Peyer's patch (tissue), 4 donors: ENCODE measurements around the gene R3HDM4. TPM values are rescaled to one million over a fixed set of nuclear protein-coding genes. Genes with fewer than 3 reads are reported as not detected.

Experiments used
- DNase-seq, 3 donors: peaks; one replicate each; pipeline ENCODE4 v3.0.0-alpha.2; 2017 to 2019
- H3K27ac ChIP-seq, 4 donors: fragments of 200-600 bp; sonication (generic); one replicate each; pipeline ENCODE4 v1.5.1; 2016 to 2019
- H3K27me3 ChIP-seq, 2 donors: fragments of 200-600 bp; sonication (generic); one replicate each; pipeline ENCODE4 v1.5.1; 2019
- H3K36me3 ChIP-seq, 3 donors: fragments of 200-600 bp; sonication (generic); one replicate each; pipeline ENCODE4 v1.5.1; 2016 to 2019
- H3K4me1 ChIP-seq, 4 donors: fragments of 200-600 bp; sonication (generic); one replicate each; pipeline ENCODE4 v1.5.1; 2016 to 2019
- H3K4me3 ChIP-seq, 4 donors: fragments of 200-600 bp; sonication (generic); 1 replicate in 3 of 4; 2 replicates in 1 of 4; pipeline ENCODE4 v1.5.1; 2016 to 2019; ENCODE audit warnings: mild to moderate bottlenecking in 1 of 4
- H3K9me3 ChIP-seq, 4 donors: fragments of 200-600 bp; sonication (generic); one replicate each; pipeline ENCODE4 v1.5.1; 2016 to 2019; ENCODE audit warnings: mild to moderate bottlenecking in 1 of 4
- POLR2A ChIP-seq, 2 donors: fragments of 450-650 bp; IDR thresholded peaks; one replicate each; pipeline ENCODE4 v1.5.1; 2017; ENCODE audit warnings: antibody characterized with exemption in 2 of 2, mild to moderate bottlenecking in 2 of 2, moderate library complexity in 2 of 2
- total RNA-seq, 4 donors: library from RNA; depleted of rRNA; stranded (reverse); fragments of >200 nt; gene quantifications; one replicate each; pipeline ENCODE4 v1.1.0, GENCODE V29; 2016
- TF ChIP-seq, protein P1 (sequence below), 6 experiments: fragments of 450-650 bp in 4 of 6; fragments of 200-600 bp in 2 of 6; sonication (generic) in 1 of 6; IDR thresholded peaks; one replicate each; pipeline ENCODE4 v1.5.1; 2017 to 2019; ENCODE audit warnings: antibody characterized with exemption in 6 of 6, mild to moderate bottlenecking in 3 of 6, moderate library complexity in 1 of 6

R3HDM4 gene
- total RNA-seq, 4 donors from 2014 or later: 20.8 to 43.5 (median 34.8) TPM

DNA sequence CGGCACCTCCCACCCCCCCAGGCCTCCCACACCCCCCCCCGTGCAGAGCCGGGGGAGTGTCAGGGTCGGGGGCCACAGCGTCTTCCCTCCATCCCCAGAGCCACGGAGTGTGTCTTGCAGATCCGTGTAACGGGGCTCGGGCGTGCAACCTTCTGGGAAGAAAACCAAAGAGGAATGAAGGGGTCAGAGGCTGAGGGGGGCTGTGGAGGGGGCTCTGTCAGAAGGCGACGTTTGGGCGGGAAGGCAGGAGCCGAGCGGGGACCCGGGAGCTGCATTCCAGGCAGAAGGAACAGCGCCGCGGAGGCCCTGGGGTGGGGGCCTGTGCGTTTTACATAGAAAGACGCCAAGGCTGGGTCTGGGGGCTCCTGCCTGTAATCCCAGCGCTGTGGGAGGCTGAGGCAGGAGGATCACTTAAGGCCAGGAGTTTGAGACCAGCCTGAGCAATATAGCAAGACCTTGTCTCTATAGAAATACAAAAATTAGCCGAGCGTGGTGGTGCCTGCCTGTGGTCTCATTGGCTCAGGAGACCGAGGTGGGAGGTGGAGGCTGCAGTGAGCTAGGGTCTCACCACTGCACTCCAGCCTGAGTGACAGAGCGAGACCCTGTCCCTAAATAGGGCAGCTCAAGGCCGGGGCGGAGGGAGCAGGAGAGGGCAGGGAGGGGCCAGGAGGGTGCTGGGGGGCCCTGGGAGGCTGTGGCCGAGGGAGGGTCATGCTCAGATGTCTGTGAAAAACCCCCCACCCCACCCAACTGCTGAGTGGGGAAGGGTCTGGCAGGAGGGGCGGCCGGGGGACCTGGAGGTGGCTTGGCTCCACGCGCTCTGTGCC, 40.6 kb upstream of the R3HDM4 start:
- Histone ChIP-seq H3K27ac (peak overlapping the region in 3 of 4 donors; percentile 31 to 67 (median 62)), H3K4me3 (peak overlapping the region; percentile 28 to 38 (median 36)), H3K27me3 (no peaks in the 10 kb centered on the region), H3K4me1 (peaks cover 5 to 29% (median 14%) of the 10 kb centered on the region in 4 donors), H3K9me3 (no peaks in the 10 kb centered on the region), H3K36me3 (no peaks in the 10 kb centered on the region)
- TF ChIP-seq, protein P1, sequence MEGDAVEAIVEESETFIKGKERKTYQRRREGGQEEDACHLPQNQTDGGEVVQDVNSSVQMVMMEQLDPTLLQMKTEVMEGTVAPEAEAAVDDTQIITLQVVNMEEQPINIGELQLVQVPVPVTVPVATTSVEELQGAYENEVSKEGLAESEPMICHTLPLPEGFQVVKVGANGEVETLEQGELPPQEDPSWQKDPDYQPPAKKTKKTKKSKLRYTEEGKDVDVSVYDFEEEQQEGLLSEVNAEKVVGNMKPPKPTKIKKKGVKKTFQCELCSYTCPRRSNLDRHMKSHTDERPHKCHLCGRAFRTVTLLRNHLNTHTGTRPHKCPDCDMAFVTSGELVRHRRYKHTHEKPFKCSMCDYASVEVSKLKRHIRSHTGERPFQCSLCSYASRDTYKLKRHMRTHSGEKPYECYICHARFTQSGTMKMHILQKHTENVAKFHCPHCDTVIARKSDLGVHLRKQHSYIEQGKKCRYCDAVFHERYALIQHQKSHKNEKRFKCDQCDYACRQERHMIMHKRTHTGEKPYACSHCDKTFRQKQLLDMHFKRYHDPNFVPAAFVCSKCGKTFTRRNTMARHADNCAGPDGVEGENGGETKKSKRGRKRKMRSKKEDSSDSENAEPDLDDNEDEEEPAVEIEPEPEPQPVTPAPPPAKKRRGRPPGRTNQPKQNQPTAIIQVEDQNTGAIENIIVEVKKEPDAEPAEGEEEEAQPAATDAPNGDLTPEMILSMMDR (IDR thresholded peaks at IDR 0.05): no peak
- TF ChIP-seq POLR2A (IDR thresholded peaks at IDR 0.05): no peak
- DNase-seq: no peak

DNA sequence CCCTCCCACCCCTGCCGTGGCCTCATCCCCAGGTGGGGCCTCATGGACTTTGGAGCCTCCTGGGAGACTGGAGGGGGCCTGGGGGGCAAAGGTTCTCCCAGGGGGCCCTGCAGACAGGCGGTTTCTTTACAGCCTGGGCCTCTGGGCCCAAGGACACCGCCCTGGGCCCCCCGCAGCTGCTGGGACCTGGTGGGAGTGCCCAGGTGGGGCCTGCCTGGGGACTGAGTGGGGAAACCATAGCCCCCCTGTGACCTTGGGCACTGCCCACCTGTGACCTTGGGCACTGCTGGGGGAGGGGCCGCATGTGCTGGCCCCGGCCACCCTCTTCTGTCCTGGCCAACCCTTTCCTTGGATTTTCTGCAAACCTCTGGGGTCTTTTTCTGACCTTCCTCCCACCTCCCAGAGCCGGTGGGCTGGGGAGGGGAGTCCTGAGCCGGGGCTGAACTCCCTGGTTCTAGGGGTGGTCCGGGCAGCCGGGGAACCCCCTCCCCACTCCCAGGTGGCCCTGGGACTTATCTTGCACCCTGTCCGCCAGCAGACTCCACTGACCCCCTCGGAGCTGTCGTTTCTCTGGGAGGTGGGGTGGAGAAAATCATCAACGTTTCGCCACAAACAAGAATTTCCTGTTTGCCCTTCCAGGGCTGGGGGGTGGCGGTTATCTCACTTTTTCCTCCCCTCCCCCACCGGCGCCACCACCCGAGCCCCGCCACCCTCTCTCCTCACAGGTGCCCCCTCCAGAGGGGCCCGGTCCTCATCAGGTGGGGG, 39.8 kb upstream of the R3HDM4 start:
- Histone ChIP-seq H3K36me3 (no peaks in the 10 kb centered on the region), H3K4me3 (peak overlapping the region; percentile 28 to 38 (median 36)), H3K4me1 (peaks cover 5 to 35% (median 16%) of the 10 kb centered on the region in 4 donors), H3K27me3 (no peaks in the 10 kb centered on the region), H3K27ac (peak overlapping the region; percentile 6 to 67 (median 46)), H3K9me3 (no peaks in the 10 kb centered on the region)
- TF ChIP-seq POLR2A (IDR thresholded peaks at IDR 0.05): no peak
- TF ChIP-seq, protein P1 (IDR thresholded peaks at IDR 0.05): no peak
- DNase-seq: peak; percentile 52 to 73 (median 65)

DNA sequence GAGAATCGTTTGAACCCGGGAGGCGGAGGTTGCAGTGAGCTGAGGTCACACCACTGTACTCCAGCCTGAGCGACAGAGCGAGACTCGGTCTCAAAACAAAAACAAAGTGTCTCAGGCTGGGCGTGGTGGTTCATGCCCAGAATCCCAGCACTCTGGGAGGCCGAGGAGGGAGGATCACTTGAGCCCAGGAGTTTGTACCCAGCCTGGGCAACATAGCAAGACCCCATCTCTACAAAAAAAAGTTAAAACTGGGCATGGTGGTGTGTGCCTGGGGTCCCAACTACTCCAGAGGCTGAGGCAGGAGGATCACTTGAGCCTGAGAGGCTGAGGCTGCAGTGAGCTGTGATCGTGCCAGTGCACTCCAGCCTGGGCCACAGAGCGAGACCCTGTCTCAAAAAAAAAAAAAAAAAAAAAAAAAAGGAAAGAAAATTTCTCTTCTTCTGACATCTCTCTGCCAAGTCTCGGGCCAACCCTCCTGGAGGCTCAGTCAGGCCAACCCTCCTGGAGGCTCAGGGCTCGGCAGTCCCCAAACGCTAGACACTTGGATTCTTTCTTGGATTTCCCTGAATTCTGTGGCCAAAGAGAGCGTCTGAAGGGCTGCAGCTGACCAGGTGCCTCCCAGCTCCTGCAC, 39.1 kb upstream of the R3HDM4 start:
- no peaks in the 10 kb centered on the region for H3K36me3 ChIP-seq
- H3K27ac ChIP-seq: peak overlapping the region in 3 of 4 donors; percentile 31 to 67 (median 62)
- peaks cover 5 to 35% (median 16%) of the 10 kb centered on the region in 4 donors for H3K4me1 ChIP-seq
- H3K9me3 ChIP-seq: no peaks in the 10 kb centered on the region
- DNase-seq: no peak
- H3K27me3 ChIP-seq: no peaks in the 10 kb centered on the region
- TF ChIP-seq, protein P1 (IDR thresholded peaks at IDR 0.05): no peak
- no peak for TF ChIP-seq POLR2A (IDR thresholded peaks at IDR 0.05)
- peak overlapping the region; percentile 28 to 38 (median 36) for H3K4me3 ChIP-seq

DNA sequence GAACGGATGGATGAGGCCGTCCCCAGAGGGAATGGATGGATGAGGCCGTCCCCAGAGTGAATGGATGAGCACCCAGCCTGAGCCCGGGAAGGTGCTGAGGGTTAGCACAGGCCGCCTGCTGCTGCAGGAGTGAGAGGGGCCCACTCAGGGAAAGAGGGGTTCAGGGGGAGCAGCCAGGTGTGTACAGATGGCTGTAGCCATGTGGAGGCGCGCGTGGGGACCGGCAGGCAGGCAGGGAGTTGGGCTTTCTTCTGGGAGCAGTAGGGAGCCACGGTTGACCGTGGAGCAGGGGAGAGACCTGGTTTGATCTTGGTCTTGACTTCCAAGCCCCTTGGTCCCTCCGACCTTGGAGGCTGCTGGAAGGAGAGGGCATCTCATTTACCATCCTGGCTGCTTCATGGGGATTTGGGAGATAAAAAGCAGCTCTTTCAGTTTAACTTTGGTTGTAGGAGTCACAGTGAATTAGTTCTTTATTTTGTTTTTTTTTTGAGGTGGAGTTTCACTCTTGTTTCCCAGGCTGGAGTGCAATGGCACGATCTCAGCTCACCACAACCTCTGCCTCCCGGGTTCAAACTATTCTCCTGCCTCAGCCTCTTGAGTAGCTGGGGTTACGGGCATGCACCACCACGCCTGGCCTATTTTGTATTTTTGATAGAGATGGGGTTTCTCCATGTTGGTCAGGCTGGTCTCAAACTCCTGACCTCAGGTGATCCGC, 37.5 kb upstream of the R3HDM4 start:
- H3K4me1 ChIP-seq: peaks cover 5 to 34% (median 12%) of the 10 kb centered on the region in 4 donors
- H3K9me3 ChIP-seq: no peaks in the 10 kb centered on the region
- no peak overlapping the region for H3K4me3 ChIP-seq
- H3K27me3 ChIP-seq: no peaks in the 10 kb centered on the region
- no peak for DNase-seq
- no peak for TF ChIP-seq POLR2A (IDR thresholded peaks at IDR 0.05)
- TF ChIP-seq, protein P1 (IDR thresholded peaks at IDR 0.05): no peak
- H3K36me3 ChIP-seq: no peaks in the 10 kb centered on the region
- peak overlapping the region in 1 of 4 donors; percentile 42 for H3K27ac ChIP-seq
